GM12864 (cell line): Measurements from ENCODE around the gene ACAT2.
"Not testable (repeated sequence)": the region's sequence is repeated elsewhere in the genome, so short reads cannot be mapped to it uniquely, and the experiment has no call there.

Experiments used
- DNase-seq: peaks from one replicate; pipeline ENCODE4 v3.0.0-alpha.2; 2011; ENCODE audit warnings: low read depth
- H3K4me3 ChIP-seq: 2 replicates; pipeline ENCODE4 v1.5.1; 2011; ENCODE audit warnings: mild to moderate bottlenecking, low read depth, low read length, control low read depth
- CTCF ChIP-seq: IDR thresholded peaks from 2 replicates; pipeline ENCODE4 v1.5.1; 2011; ENCODE audit warnings: low read depth, mild to moderate bottlenecking, moderate library complexity, low read length, control low read depth, inconsistent platforms; ENCODE audit errors: missing control alignments

ACAT2 gene

GRCh38 chr6:159806021-159806458 lies 44.2 kb downstream of the ACAT2 start:
- no peak overlapping the region for H3K4me3 ChIP-seq
- no peak for TF ChIP-seq CTCF
- DNase-seq, result no peak

- no peak for TF ChIP-seq CTCF
- no peak overlapping the region for H3K4me3 ChIP-seq
- DNase-seq, result no peak
Observed at GRCh38 chr6:159807150-159807858, 45.5 kb downstream of the ACAT2 start.

GRCh38 chr6:159808647-159809046 lies 46.8 kb downstream of the ACAT2 start:
- no peak overlapping the region for H3K4me3 ChIP-seq
- TF ChIP-seq CTCF, result no peak
- DNase-seq, result no peak

- no peak for TF ChIP-seq CTCF
- no peak for DNase-seq
- H3K4me3 ChIP-seq, result no peak overlapping the region
Observed at GRCh38 chr6:159809149-159809548, 47.3 kb downstream of the ACAT2 start.

GRCh38 chr6:159813781-159814180 lies 51.9 kb downstream of the ACAT2 start:
- H3K4me3 ChIP-seq, result no peak overlapping the region
- TF ChIP-seq CTCF, result no peak
- DNase-seq, result no peak

GRCh38 chr6:159815410-159815809 lies 53.6 kb downstream of the ACAT2 start:
- DNase-seq, result no peak
- TF ChIP-seq CTCF, result no peak
- no peak overlapping the region for H3K4me3 ChIP-seq

GRCh38 chr6:159816775-159817174 lies 54.9 kb downstream of the ACAT2 start:
- DNase-seq, H3K4me3 ChIP-seq: not testable (repeated sequence)
